Stimulated activated CD8-positive, alpha-beta memory T cell treated with anti-CD3 and anti-CD28 coated beads, Interleukin-15, amount 100 ng/mL, for 1 hour (primary cell): ENCODE results near the gene DDX10.

ENCODE experiments used
- DNase-seq: peaks from one replicate; pipeline ENCODE4 v3.0.0-alpha.2; 2020; ENCODE audit warnings: low read depth

The DDX10 gene

DNA sequence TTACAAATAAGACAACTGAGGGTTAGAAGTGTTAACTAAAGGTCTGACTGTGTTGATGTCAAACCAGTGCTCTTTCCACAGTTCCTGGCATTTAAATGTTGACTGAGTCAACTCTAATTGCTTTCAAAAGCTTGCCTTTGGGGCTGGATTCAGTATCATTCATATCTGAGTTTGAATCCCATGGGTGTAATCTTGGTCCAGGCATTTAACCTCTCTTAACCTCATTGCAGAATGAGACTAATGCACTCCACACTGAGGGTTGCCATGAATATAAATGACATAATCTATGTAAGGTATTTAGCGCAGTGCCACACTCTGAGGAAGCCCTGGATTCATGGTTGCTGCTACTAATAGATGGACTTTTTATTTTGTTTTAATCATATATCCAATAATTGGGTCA lies 274.3 kb downstream of the DDX10 start:
- no peak for DNase-seq

DNA sequence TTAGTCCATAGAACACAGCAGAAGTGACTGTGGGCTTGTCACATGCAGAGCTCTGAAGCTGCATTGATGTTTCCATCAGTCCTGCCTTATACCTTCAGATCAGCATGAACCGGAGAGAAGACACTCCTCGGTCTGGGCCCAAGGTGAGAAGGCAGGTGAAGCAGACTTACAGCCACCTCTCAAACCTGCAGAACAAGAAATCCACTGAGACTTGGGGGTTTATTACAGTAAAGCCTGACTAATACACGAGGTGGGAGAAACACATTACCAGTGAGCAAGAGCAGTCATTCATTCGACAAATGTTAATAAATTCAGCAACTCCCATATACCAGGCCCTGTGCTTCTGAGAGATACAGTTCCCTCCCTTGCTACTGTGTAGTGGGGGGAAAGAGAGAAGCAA lies 279.0 kb downstream of the DDX10 start:
- DNase-seq: no peak

DNA sequence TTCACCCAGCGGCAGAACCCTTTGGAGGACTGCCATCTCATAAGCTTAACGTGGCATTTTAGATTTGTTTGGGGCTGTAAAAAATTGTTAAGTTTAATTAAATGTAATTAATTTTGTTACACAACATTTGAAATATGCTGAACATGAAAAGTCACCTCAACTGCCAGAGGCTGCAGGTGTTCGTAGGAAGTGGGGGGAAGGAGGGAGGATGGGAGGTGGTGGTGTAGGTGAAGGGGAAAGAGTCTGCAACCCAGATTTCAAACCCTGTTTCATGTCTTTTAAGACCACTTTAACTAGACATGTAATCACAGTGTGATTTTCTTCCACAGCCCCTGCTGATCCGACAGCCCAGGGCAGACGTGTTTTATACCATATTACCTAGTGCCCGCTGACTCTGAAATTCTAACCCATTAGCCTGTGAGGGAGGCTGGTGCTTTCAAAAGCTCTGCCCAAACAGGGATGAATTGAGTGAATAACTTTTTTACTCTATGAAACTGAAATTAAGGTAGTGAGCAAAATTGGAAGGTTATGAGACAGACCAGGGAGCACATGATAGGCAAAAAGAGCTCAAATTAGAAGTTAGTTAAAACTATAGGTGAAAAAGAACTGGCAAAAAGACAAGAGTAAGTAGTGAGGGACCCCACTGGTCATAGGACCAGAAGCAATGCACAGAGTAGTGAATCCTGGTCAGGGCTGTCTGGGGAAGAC lies 279.8 kb downstream of the DDX10 start:
- DNase-seq: no peak

DNA sequence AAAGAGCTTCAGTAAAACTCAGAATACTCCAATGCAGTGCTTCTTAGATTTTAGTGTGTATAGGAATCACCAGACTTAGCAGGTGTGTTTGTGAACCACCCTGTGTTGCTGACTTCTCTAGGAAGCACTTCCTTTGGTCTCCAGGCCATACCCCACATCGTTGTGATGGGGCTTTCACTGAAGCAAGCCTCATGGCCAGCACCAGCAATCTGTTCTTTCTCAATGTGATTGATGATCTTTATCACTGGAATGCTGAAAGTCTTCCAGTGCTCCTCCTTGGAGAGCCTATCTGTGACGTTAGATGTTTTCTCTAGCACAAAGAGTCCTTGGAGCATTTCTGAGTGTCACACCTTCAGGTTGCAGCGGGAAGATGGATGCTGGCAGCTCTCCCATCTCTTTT lies 280.5 kb downstream of the DDX10 start:
- DNase-seq: no peak

DNA sequence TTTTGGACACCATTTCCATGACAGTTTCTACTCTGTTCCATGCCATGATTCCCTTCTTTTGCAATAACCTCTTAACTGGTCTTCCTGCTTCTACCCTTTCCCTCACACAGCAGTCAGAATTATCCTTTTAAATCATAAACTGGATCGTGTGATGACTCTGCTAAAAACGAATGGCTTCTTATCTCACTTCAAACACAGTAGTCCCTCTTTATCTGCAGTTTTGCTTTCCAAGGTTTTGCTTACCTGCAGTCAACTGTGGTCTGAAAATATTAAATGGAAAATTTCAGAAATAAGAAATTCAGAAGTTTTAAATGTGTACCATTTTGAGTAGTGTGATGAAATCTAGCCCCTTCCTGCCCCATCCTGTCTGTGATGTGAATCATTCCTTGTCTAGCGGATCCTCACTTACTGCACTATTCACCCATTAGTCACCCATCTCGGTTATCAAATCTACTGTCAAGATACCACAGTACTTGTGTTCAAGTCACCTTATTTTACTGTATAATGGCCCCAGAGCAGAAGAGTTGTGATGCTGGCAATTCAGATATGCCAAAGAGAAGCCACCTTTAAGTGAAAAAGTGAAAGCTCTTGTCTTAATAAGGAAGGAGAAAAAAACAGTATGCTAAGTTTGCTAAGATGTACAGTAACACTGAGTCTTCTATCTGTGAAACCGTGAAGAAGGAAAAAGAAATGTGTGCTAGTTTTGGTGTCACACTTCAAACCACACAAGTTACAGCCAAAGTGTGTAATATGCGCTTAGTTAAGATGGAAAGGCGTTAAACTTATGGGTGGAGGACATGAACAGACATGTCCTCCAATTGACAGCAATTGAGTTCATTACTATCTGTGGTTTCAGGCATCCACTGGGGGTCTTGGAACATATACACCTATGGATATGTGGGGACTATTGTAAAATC lies 283.0 kb downstream of the DDX10 start:
- no peak for DNase-seq

DNA sequence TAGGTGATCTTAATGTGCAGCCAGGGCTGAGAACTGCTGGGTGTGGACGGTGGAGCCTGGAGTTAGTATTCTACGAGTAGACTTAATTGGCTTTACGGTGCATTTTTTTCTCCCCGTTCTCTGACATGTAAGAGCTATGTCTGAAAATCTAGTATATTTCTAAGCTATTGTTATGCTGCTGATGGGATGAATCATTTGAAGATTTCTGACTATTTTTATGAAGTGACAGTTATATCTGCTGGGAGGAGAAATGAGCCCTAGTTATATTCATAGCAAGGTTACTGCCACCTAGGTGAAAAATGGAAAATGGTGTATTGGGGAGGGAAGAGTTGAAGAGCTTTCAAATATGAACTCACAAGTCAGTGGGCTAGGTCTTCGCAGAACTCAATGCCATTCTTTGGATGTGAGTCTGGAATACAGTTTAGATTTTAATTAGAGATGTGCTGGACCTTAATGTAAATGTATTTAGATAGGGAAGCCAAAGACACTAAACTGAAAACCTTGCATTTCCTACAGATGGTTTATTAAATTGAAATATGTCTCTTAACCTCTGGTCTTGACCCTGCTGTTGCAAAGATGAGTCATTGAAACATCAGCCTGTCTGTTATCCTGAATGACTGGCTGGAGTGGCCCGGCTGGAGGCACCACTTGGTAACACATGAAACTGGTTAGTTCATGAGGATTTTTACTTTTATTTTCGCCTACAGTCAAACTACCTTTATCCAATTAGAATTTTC lies 293.7 kb downstream of the DDX10 start:
- DNase-seq: no peak

DNA sequence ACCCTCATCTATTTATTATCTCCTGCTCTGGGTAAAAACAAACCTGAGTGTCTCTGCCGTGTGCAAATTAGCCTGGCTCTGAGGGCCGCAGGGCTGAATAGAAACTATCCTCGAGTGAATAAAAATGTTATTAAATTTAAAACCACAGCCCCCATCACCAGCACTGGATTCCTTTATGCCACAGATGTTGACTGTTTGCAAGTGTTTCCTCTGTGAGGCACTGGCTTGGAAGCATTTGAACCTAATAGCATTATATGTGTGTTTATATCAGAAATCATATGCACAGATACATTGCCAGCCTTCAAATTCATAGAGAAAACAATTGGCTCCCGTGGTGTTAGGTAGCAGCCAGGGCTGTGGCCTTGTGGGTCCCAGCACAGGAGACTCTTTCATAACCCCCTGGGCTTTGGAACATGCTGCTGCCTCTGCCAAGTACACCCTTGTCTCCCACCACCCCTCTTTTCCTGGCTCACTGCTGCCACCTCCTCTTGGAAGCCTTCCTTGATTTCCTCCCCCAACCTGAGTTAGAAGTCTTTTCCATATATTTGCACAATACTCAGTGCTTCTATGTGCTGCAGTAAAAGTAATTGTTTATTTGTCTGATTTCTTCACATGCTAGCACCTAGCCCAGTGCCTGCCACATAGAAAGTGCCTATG lies 294.4 kb downstream of the DDX10 start:
- DNase-seq: no peak

DNA sequence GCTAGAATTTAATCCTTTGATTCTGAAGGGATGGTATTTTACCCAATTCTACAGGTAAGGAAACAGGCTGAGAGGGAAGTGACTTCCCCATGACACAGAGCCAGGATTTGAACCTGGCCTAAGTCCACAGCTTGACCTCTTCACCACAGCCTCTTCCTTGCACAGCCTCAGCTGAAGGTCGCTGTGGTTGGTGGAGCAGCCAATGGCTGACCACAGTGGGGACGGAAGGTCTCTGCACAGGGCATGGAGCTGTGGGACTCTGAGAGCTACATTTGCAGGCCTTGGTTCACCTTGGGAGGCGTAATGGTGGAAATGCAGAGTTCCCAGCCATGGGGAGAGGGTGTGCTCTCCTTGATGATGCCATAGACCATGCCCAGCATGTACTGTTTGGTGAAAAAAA lies 295.0 kb downstream of the DDX10 start:
- DNase-seq: no peak

DNA sequence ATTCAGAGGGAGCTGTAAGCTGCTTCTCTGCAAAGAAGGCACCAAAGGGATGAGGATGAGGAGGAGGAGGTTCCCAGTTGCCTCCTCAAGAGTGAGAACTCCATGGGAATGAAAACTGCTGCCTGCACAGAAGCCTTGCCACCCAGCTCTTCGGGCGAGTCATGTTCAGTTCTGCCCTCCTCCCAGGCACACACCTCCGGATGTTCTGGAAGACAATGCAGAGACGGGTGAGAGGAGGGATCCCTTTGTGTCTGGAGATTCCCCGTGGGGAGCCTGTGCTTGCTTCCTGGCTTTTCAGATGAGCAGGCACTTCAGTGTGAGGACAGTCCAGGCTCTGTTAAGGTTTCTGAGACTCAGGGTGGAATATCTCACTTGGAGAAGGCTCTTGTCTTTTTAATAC lies 295.6 kb downstream of the DDX10 start:
- DNase-seq: no peak

DNA sequence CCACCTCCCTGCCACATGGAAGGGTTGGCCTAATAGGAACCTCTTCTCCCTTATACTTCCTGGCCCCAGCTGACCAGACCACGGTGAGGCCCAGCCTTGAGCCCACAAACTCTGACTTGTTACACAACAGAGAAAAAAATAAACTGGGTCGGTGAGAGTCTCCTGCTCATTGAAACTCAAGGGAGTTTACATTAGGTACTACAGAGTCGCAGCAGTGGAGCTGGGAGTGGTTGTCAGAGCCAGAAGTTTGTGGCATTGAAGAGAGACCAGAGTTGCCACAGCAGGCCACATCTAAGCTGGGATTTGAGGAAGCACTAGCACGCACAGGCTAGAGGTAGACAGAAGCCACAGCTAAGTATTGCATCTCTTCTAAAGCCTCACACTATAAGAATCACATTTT lies 296.2 kb downstream of the DDX10 start:
- no peak for DNase-seq

DNA sequence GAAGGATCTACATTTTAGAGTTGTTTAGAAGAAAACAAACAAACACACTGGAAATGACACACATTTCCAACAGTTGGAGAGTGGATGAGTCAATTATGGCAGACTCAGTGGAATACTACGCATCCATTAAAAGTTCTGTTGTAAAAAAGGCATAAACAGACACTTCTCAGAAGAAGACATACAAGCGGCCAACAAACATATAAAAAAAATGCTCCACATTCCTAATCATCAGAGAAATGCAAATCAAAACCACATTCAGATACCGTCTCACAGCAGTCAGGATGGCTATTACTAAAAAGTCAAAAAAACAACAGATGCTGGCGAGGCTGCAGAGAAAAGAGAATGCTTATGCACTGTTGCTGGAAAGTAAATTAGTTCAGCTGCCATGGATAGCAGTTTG lies 298.2 kb downstream of the DDX10 start:
- DNase-seq: no peak

DNA sequence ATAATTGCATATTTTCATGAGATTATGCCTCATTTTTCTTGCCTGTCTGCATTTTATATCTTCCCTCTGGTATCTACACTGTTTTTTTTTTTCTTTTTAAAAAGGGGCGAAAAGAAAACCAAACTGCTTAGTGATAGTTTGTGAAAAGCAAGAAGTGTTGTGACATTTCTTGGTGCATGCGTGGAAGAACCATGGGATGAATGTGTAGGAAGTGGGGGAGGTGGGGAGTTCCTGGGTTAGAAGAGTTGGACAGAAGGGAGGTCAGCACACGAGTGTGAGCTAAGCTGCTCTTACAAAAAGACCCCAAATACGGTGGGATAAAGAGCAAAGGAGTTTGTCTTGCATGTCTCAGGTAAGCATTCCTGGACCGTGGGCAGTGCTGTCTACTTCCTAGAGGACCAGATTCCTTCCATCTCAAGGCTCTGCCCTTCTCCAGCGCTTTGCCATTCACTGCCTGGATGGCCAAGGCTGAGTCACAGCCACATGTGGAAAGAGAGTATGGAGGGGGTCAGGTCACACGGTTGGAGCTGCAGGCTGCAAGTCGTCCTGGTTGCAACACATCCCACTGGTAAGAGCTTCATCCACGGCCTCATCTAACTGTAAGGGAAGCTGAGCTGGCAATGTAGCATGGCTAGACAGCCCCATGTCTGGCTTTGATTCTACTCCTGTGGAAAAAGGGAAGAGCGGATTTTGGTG lies 300.6 kb downstream of the DDX10 start:
- no peak for DNase-seq

DNA sequence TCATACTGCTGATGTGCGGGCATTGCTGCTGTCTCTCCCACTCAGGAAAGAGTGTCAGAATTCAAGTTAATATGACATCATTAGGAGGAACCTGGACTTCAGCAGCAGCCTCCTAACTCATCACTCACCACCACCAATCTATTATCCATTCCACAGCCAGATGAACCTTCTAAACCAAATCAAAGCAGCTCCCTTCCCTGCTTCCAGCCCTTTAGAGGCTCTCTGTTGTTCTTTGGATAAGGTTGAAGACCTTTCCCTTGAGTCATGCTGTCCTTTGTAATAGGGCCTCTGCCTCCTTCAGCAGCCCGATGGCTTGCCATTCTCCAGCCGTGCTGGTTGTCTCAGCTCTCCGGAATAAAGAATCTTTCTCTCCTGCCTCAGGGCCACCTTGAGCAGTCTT lies 301.3 kb downstream of the DDX10 start:
- DNase-seq: no peak

DNA sequence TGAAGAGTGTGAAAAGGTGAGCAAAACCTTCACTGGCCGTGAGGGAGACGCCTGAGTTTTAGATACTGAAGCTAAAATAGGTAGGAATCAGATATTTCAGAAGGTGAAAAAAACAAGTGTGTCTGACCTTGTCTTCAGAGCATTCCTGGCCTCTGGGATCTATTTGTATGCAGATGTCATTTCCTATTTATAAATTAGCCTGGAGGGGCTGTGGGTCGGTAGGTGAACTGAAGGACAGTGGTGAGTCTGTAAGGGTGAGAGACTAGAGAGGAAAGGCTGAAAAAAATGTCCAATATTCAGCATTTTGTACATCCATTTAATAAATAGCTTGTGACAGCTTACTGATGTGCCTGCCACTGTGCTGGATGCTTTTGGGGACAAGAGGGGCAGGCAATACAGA lies 302.1 kb downstream of the DDX10 start:
- no peak for DNase-seq

DNA sequence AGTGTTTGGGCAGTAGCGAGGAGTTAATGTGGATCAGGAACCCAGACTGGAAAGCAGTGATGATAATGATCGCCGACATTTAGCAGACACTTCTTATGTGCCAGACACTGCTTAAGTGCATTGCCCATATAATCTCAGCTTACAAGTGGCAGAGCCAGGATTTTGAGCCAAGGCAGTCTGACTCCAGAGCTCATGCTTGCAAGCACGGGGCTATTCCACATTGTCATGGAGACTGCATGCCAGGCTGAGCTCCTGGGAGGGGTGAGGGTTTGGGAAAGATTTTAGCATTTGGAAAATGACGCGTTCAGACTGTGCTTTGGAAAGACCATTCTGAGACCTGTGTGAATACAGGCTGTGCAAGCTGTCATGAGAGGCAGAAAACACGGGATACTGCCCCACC lies 302.7 kb downstream of the DDX10 start:
- DNase-seq: no peak

DNA sequence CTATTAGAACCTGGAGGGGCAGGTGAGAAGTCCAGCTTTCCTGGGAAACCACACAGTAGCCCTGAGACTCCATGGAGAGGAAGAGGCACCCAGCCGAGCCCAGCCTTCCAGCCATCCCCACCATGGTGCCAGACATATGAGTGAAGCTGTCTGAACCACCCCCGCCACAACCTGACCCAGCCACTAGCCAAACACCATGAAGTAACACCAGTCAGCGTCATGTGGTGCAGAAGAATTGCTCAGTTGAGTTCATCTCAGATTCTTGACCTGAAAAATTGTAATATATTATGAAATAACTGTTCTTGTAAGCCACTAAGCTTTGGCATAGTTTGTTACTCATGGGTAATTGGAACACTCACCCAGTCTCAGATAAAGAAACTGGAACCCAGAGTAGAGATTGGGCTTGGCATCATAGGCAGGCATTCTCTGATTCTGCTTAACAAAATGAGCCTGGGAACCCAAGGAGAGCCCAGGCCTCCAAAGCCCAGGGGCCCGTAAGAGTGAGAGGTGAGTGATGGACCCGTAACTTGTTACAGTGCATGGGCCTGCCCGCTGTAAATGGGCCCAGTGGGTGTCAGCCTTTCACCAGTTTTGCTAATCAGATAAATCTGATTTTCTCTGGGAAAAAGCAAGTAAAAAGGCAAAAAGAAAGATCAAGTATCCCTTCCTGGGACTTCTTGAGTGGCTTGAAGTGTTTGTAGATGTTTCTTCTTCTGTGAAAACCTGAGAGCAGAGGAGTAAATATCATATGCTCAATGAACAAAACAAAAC lies 305.5 kb downstream of the DDX10 start:
- no peak for DNase-seq

DNA sequence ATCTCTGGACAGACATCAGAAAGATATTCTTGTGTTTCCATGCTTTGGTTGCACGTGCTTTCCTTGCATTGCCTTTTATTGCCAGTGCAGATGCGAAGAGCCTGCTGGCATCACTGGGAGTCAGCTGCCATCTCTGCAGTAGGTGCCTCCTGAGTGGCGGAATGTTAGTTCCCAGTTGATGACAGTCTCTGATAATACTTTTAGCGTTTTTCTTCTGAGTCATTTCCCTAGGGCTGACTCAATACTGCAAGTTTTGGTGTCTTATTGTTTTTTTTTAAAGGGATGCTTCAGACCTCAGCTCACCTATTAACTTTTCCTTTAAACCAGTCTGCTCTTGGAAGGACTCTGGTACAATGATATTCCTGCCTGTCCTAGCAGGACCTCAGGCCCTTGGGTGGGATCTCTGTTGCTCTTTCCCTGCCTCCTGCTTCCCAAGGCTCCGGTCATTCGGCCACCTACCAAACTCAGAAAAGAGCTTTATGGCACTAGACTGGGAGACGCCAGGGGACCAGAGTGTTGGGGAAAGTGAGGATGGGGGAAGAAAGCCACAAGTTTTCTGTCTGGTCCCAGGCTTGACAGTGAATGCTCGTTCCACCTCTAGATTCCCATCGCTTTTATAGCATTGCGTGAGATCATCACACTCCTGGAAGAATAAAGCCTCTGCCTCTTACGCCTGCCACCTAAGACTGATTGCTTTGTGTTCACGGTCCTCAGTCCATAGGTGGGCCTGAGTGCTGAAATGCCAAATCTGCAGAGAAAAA lies 308.7 kb downstream of the DDX10 start:
- no peak for DNase-seq

DNA sequence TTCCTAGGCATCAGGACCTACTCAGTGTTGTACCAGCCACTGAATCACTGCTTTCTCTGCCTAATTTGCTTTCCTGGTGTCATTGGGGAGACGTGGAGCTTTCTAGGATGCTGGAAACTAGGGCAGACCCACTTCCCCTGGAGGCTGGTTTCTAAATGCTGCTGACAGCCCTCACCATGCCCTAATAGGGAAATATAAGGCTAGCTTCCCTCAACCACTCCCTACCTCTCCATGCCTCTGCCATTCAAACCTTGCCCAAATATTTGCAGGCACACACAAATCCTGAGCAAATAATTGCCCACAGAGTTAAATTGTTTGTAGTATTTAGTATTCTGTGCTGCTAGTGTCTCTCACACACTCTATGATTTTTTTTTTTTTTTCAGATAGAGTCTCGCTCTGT lies 310.2 kb downstream of the DDX10 start:
- DNase-seq: no peak

DNA sequence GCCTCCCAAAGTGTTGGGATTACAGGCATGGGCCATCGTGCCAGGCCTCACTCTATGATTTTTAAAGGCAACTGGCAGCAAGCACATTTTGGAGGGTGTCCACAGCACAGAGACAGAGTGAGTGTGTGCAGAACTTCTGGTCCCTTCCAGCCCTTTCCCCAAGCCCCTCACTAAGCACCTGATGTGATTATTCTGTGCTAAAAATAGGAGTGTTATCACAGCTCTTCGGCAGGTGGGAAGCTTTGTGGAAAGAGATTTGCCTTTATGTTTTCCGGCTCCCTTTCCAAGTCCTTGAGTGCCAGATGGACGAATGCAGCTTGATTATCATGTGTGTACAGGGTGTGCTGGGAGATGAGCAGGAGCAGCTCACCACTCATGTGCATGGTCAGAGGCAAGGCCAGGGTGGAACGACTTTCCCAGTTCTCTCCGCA lies 310.8 kb downstream of the DDX10 start:
- no peak for DNase-seq
